Neural progenitor cell (in vitro differentiated cells): ENCODE measurements around the gene CCDC167. TPM values are rescaled to one million over a fixed set of nuclear protein-coding genes. Genes with fewer than 3 reads are reported as not detected.

Source experiments
- DNase-seq: peaks from one replicate; pipeline ENCODE4 v3.0.0-alpha.2; 2016; ENCODE audit warnings: low spot score
- H2AFZ ChIP-seq: fragments of 200-600 bp; sonication (generic); replicated peaks from 2 replicates; pipeline ENCODE4 v1.6.1; 2016; ENCODE audit warnings: antibody characterized with exemption
- H3F3A ChIP-seq: fragments of 200-600 bp; sonication (generic); 2 replicates; pipeline ENCODE4 v1.6.1; 2016; ENCODE audit warnings: antibody characterized with exemption, low read depth
- H3K27ac ChIP-seq: fragments of 200-600 bp; sonication (generic); 2 replicates; pipeline ENCODE4 v1.5.1; 2016; ENCODE audit warnings: mild to moderate bottlenecking
- H3K27me3 ChIP-seq: fragments of 200-600 bp; sonication (generic); 2 replicates; pipeline ENCODE4 v1.6.1; 2016; ENCODE audit warnings: mild to moderate bottlenecking, moderate library complexity
- H3K36me3 ChIP-seq: fragments of 200-600 bp; sonication (generic); 2 replicates; pipeline ENCODE4 v1.5.1; 2016
- H3K4me1 ChIP-seq: fragments of 200-600 bp; sonication (generic); 2 replicates; pipeline ENCODE4 v1.6.1; 2016; ENCODE audit warnings: mixed run types
- H3K4me2 ChIP-seq: fragments of 200-600 bp; sonication (generic); 2 replicates; pipeline ENCODE4 v1.6.1; 2016
- H3K4me3 ChIP-seq: fragments of 200-600 bp; sonication (generic); 2 replicates; pipeline ENCODE4 v1.5.1; 2016
- H3K79me2 ChIP-seq: fragments of 200-600 bp; sonication (generic); 2 replicates; pipeline ENCODE4 v1.6.1; 2016; ENCODE audit warnings: low read depth
- H3K9ac ChIP-seq: fragments of 200-600 bp; sonication (generic); 2 replicates; pipeline ENCODE4 v1.6.1; 2016
- H3K9me3 ChIP-seq: fragments of 200-600 bp; sonication (generic); 2 replicates; pipeline ENCODE4 v1.5.1; 2016; ENCODE audit warnings: low read depth
- H4K20me1 ChIP-seq: fragments of 200-600 bp; sonication (generic); 2 replicates; pipeline ENCODE4 v1.6.1; 2016; ENCODE audit warnings: low read depth
- H3K27ac Mint-ChIP-seq: 3 replicates; pipeline ENCODE4 v1.8.0; 2021; ENCODE audit warnings: mixed read lengths
- H3K27me3 Mint-ChIP-seq: 2 replicates; pipeline ENCODE4 v1.8.0; 2022; ENCODE audit warnings: low read depth, mild to moderate bottlenecking, inconsistent platforms, moderate library complexity, mixed read lengths; ENCODE audit not compliant: insufficient read depth
- H3K36me3 Mint-ChIP-seq: 3 replicates; pipeline ENCODE4 v1.8.0; 2021; ENCODE audit warnings: mixed read lengths
- H3K4me1 Mint-ChIP-seq: 3 replicates; pipeline ENCODE4 v1.8.0; 2021; ENCODE audit warnings: mixed read lengths
- H3K4me3 Mint-ChIP-seq: 3 replicates; pipeline ENCODE4 v1.8.0; 2021; ENCODE audit warnings: mild to moderate bottlenecking, moderate library complexity, mixed read lengths
- H3K9me3 Mint-ChIP-seq: 3 replicates; pipeline ENCODE4 v1.8.0; 2020; ENCODE audit warnings: mixed read lengths
- EZH2 ChIP-seq: fragments of 200-600 bp; sonication (generic); IDR thresholded peaks from 2 replicates; pipeline ENCODE4 v1.6.1; 2017; ENCODE audit warnings: antibody characterized with exemption, mild to moderate bottlenecking, moderate library complexity
- EZH2phosphoT487 ChIP-seq: fragments of 200-600 bp; sonication (generic); IDR thresholded peaks from 2 replicates; pipeline ENCODE4 v1.6.1; 2017; ENCODE audit warnings: antibody characterized with exemption
- total RNA-seq: library from RNA; depleted of rRNA; stranded (reverse); fragments of >200 nt; gene quantifications from 2 replicates; pipeline ENCODE4 v1.2.3, GENCODE V29; 2015; ENCODE audit warnings: low replicate concordance
- TF ChIP-seq, protein P1 (sequence below): fragments of 200-600 bp; sonication (generic); IDR thresholded peaks from 2 replicates; pipeline ENCODE4 v1.5.1; 2017; ENCODE audit warnings: antibody characterized with exemption, mild to moderate bottlenecking

The CCDC167 gene
- total RNA-seq, 1 donor from 2014 or later: 30.4 TPM

DNA sequence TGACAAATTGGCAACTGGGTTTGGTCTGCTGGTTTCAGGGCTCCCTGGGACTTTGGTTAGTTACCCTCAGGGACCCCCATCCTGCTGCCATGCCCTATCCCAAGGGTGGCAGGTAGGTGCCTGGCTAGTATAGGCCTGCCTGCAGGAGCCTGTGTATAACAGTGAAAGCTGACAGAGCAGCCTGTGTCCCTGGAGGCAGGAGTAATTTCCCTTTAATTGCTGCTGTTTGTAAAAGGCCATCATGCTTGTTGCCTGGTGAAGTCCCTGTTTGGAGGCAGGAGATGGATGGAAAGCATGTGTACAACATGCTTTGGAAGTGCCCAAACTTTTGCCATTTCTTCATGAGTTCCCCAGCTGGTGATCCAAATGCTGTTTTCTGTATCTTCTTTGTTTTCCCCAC is 36.6 kb downstream of the CCDC167 start:
- H3K4me3 ChIP-seq: no peak overlapping the region
- peaks cover 20% of the 10 kb centered on the region for H3K4me1 Mint-ChIP-seq
- TF ChIP-seq, protein P1, sequence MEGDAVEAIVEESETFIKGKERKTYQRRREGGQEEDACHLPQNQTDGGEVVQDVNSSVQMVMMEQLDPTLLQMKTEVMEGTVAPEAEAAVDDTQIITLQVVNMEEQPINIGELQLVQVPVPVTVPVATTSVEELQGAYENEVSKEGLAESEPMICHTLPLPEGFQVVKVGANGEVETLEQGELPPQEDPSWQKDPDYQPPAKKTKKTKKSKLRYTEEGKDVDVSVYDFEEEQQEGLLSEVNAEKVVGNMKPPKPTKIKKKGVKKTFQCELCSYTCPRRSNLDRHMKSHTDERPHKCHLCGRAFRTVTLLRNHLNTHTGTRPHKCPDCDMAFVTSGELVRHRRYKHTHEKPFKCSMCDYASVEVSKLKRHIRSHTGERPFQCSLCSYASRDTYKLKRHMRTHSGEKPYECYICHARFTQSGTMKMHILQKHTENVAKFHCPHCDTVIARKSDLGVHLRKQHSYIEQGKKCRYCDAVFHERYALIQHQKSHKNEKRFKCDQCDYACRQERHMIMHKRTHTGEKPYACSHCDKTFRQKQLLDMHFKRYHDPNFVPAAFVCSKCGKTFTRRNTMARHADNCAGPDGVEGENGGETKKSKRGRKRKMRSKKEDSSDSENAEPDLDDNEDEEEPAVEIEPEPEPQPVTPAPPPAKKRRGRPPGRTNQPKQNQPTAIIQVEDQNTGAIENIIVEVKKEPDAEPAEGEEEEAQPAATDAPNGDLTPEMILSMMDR: no peak
- TF ChIP-seq EZH2phosphoT487 (no peak), EZH2 (no peak)
- peaks cover 4% of the 10 kb centered on the region for H3K27me3 ChIP-seq
- peaks cover 20% of the 10 kb centered on the region for H3K4me1 ChIP-seq
- H3K4me3 Mint-ChIP-seq: no peak overlapping the region
- no peak overlapping the region for H3K27ac ChIP-seq
- no peak for DNase-seq
- no peak overlapping the region for H2AFZ ChIP-seq
- peaks cover 51% of the 10 kb centered on the region for H3K36me3 Mint-ChIP-seq
- peaks cover 11% of the 10 kb centered on the region for H3K9me3 Mint-ChIP-seq
- H3K4me2 ChIP-seq: no peak overlapping the region
- H3K9me3 ChIP-seq: no peaks in the 10 kb centered on the region
- H3K27me3 Mint-ChIP-seq: peaks cover 7% of the 10 kb centered on the region
- H3F3A ChIP-seq: peaks cover 33% of the 10 kb centered on the region
- H3K9ac ChIP-seq: no peak overlapping the region
- H4K20me1 ChIP-seq: peaks cover 30% of the 10 kb centered on the region
- H3K79me2 ChIP-seq: no peaks in the 10 kb centered on the region
- peaks cover 14% of the 10 kb centered on the region for H3K36me3 ChIP-seq
- no peak overlapping the region for H3K27ac Mint-ChIP-seq

DNA sequence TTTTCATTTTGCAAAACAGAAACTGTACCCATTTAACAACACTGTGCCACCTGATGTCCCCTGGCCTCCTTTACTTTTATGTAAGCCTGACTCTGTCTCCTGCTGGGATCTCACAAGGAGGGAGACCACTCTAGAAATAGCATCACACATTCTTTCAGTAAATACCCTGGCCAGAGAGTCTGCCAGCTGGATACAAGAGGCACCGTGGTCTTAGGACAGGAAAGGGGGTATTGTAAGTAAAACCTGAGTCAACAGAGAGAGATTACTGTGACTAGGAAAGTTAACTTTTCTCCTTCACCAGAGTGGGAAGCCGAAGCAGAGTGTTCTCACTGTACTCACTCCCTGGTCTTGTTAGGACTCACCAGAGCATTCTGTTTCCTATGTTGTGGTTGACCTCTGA is 38.9 kb downstream of the CCDC167 start:
- H3F3A ChIP-seq: peaks cover 33% of the 10 kb centered on the region
- H3K27me3 ChIP-seq: peaks cover 6% of the 10 kb centered on the region
- H3K4me1 ChIP-seq: peaks cover 20% of the 10 kb centered on the region
- peaks cover 35% of the 10 kb centered on the region for H4K20me1 ChIP-seq
- Mint-ChIP-seq H3K36me3 (peaks cover 50% of the 10 kb centered on the region), H3K4me1 (peaks cover 20% of the 10 kb centered on the region), H3K4me3 (no peak overlapping the region), H3K27me3 (peaks cover 7% of the 10 kb centered on the region), H3K9me3 (no peaks in the 10 kb centered on the region), H3K27ac (no peak overlapping the region)
- no peak overlapping the region for H3K4me3 ChIP-seq
- no peaks in the 10 kb centered on the region for H3K9me3 ChIP-seq
- H3K27ac ChIP-seq: no peak overlapping the region
- H3K36me3 ChIP-seq: peaks cover 9% of the 10 kb centered on the region
- H2AFZ ChIP-seq: no peak overlapping the region
- H3K9ac ChIP-seq: no peak overlapping the region
- peak; percentile 28 for DNase-seq
- H3K79me2 ChIP-seq: no peaks in the 10 kb centered on the region
- TF ChIP-seq EZH2phosphoT487: no peak
- TF ChIP-seq, protein P1: no peak
- no peak for TF ChIP-seq EZH2
- H3K4me2 ChIP-seq: peak overlapping the region; percentile 57

DNA sequence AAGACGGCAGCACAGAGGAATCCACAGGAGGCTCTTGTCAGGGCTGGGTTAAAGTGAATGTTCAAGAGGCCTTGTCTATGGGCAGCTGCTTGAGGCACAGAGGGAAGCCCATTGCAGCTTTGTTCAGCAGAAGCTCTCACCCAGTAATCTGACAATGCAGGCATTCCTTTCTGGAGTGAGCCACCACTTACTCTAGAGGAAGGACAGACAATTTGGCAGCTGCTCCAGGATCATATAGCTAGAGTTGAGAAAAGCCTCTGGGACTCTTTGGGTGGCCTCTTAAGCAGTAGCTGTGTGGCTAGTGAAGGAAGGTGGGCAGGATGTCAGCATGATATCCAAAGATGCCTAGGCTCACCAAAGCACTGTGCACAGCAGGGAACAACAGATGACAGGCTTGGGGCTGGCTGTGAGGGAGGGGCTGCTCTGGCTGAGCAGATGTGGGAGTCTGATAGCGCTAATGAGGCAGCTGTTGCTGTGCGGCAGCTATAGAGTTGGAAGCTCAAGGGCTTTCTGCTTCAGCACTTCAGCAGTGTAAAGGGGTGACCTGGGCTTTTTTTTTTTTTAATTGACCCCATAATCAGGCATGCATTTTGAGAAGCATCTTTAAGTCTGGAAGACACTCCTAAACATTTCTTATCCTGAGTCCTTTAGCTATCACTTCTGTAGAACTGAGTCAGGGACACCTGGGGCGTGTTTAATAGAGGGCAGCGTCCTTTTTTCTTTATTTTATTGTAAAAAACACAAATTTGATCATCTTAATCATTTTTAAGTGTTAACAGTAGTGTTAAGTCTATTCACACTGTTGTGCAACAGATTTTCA is 39.5 kb downstream of the CCDC167 start:
- H3K27me3 ChIP-seq: peaks cover 6% of the 10 kb centered on the region
- H3K36me3 ChIP-seq: peaks cover 9% of the 10 kb centered on the region
- H3K4me3 Mint-ChIP-seq: no peak overlapping the region
- H3K27ac ChIP-seq: peak overlapping the region; percentile 15
- H3F3A ChIP-seq: peaks cover 33% of the 10 kb centered on the region
- peak overlapping the region; percentile 92 for H3K27ac Mint-ChIP-seq
- peaks cover 49% of the 10 kb centered on the region for H3K36me3 Mint-ChIP-seq
- peaks cover 35% of the 10 kb centered on the region for H4K20me1 ChIP-seq
- peaks cover 20% of the 10 kb centered on the region for H3K4me1 Mint-ChIP-seq
- DNase-seq: peak; percentile 81
- no peaks in the 10 kb centered on the region for H3K79me2 ChIP-seq
- H3K9ac ChIP-seq: no peak overlapping the region
- no peak overlapping the region for H2AFZ ChIP-seq
- H3K9me3 Mint-ChIP-seq: no peaks in the 10 kb centered on the region
- peaks cover 20% of the 10 kb centered on the region for H3K4me1 ChIP-seq
- H3K9me3 ChIP-seq: no peaks in the 10 kb centered on the region
- H3K27me3 Mint-ChIP-seq: peaks cover 7% of the 10 kb centered on the region
- H3K4me3 ChIP-seq: no peak overlapping the region
- TF ChIP-seq EZH2phosphoT487: peak; percentile 35
- no peak for TF ChIP-seq EZH2
- peak overlapping the region; percentile 57 for H3K4me2 ChIP-seq
